Transverse colon (tissue), 4 donors: Measurements from ENCODE around the gene OLIG1.

Experiments used
- CTCF ChIP-seq, 5 experiments: fragments of 200-600 bp in 3 of 5; fragments of 450-650 bp in 2 of 5; sonication (generic) in 3 of 5; IDR thresholded peaks; 1 replicate in 2 of 5; 2 replicates in 3 of 5; pipeline ENCODE4 v1.5.1; 2016 to 2017; ENCODE audit warnings: antibody characterized with exemption in 5 of 5, inconsistent platforms in 3 of 5, mild to moderate bottlenecking in 2 of 5, moderate library complexity in 1 of 5
- EP300 ChIP-seq: sonication (generic); formaldehyde crosslinking; IDR thresholded peaks from one replicate; pipeline ENCODE4 v1.6.1; 2017; ENCODE audit warnings: antibody characterized with exemption, low read depth
- POLR2A ChIP-seq: fragments of 450-650 bp; IDR thresholded peaks from one replicate; pipeline ENCODE4 v1.6.1; 2016; ENCODE audit warnings: antibody characterized with exemption, mild to moderate bottlenecking, moderate library complexity
- POLR2AphosphoS5 ChIP-seq, 3 donors: sonication (generic); formaldehyde crosslinking; IDR thresholded peaks; one replicate each; pipeline ENCODE4 v1.6.1; 2016; ENCODE audit warnings: antibody characterized with exemption in 3 of 3

GRCh38 chr21:33035147-33035546 lies 34.8 kb upstream of the OLIG1 start:
- no peak for TF ChIP-seq CTCF (IDR thresholded peaks at IDR 0.05)
- TF ChIP-seq EP300 = no peak
- TF ChIP-seq POLR2AphosphoS5 (IDR thresholded peaks at IDR 0.05) = no peak
- TF ChIP-seq POLR2A = no peak
